HG02588 (cell line): ENCODE results near the gene CD226.
"Not testable (repeated sequence)": the region's sequence is repeated elsewhere in the genome, so short reads cannot be mapped to it uniquely, and the experiment has no call there.

Source experiments
- ATAC-seq: cut with Tn5 transposase; IDR thresholded peaks from one replicate; pipeline ENCODE4 v1.9.1; 2021; ENCODE audit warnings: mild to moderate bottlenecking, moderate library complexity; ENCODE audit not compliant: unreplicated experiment

The CD226 gene

DNA sequence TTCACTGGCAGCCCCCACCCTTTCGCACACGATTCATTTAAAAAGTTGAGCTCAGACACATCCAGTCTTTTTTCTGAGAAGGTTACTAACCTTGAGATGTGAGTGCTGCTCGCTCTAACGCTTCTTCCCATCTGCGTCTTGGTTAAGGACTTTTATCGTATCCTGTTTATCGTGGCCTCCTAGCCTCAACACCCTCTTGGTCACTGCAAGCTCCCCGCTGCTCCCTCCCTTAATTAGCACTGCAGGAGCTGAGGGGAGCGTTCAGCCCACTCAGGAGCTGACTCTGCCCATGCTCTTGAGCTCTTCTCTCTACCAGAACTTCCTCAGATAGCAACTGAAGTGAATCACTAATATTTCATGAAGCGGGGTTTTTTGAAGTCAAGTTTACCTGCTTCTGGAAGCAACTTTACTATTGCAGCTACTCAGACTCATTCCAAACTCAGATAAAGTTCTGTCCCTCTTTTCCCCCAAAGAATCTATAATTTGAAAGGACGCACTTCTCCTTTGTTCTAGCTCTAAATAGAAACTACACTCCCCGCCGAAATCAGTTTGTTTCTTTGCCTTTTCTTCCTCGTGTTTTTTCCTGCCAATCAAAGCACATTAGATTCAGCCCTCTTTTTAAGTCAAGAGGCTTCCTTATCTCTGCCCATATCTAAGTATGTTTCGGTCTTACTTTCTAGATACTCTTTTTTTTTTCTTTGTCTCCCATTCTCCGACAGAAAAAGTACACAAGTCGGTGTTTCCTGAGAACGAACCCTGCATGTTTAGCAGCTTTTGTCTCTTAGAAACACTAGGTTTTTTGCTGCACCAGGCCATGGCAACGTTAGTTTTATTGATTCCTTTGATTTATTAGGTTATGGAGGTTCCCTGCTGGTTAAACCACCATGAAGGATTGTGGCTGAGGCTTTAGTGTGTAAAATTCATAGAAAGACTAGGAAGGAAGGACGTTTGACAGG, 9.3 kb upstream of the CD226 start:
- no peak for ATAC-seq

DNA sequence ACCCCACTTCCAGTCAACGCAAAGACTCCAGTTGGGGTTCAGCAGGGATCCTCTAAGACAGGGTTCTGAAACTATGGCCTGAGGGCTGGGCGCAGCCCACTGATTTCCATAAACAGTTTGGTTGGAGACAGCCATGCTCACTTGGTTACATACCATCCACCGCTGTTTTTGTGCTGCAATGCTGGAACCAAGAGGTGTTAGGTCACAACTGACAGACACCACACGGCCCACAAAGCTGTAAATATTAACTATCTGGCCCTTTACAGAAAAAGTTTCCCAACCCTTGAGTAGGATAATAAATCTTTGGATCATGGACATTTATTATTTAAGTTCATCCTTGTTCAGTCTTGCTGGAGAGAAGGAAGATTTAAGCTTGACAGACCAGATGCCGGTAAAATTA, 8.4 kb upstream of the CD226 start:
- peak; percentile 33 for ATAC-seq

DNA sequence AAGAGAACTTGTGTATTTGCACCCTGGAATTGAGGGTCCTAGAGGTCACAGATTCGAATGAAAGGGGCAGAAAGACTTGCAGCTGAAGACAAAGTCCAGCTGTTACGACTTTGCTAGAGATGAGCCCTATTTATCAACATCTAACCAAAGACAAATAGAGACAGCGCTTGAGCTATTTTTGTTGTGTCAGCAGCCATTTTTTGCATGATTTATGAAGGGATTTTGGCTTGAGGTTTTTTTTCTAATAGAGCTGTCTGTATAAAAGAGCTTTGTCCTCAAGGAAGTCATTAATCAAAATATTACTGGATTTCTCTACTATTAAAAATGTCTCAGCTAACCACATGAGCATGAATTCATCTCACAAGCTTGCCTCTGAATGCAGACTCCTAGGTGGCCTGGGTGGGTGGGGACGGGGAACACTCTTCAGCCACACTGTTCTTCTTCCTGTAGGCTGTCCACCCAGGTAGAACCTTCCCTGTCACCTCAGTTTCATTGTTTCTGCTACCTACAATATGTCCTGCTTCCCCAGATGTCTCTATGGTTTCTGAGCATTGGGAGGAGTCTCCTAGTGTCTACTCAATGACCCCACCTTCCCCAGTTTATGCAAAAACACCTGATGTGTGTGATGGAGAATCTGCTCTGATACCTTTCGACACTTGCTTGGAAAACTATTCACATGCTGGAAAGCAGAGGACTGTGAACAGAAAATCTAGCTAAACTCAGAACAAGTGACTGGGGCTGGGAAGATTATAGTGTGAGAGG, 7.2 kb upstream of the CD226 start:
- ATAC-seq: no peak

GRCh38 chr18:69953191-69953590, 5.5 kb upstream of the CD226 start:
- ATAC-seq: no peak

DNA sequence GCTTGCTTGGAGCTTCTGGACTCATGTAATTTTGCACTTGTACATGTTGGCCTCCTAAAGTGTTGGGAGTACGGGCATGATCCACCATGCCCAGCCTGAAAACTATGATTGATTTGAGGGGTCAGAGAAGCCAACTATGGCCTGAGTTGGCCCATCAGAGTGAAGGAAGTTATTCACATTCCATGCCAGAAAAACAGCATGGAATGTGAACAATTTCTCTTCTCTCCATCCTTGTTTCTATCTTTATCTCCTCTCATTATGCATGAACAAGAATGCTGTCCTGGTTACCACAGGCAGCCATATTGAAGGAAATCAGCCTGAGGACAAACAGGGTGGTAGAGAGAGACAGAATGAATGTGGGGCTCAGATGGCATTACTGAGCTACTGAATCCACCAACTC, 3.5 kb upstream of the CD226 start:
- ATAC-seq: no peak

- ATAC-seq: peak; percentile 2
Measured at GRCh38 chr18:69949538-69949936, 1.9 kb upstream of the CD226 start.

- ATAC-seq: peak; percentile 95
Measured at GRCh38 chr18:69948919-69949537, 1.4 kb upstream of the CD226 start.

GRCh38 chr18:69948256-69948655, 583 bp upstream of the CD226 start:
- no peak for ATAC-seq

DNA sequence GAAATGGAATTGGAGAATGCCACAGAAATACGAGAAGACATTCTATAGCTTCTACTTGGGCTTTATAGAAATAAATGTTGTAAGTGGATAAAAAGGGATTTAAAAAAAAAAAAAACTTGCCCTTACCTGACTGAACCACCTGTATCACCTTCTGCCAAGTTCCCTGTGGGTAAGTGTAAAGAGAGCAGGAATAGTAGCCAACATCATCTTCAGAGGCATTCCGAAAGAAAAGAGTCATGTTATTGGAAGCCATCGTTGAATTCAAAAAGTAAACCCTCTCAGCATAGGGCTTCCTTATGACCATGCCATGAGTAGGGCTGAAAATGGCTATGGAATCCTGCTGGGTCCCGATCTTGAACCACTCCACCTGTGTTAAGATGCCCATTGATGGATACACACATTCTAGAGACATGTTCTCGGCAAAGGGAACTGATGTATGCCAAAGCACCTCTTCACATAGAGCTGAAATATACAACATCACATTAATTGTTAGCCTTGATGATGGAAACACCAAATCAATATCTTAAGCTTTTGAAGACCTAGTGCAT, 991 bp downstream of the CD226 start:
- ATAC-seq: no peak

DNA sequence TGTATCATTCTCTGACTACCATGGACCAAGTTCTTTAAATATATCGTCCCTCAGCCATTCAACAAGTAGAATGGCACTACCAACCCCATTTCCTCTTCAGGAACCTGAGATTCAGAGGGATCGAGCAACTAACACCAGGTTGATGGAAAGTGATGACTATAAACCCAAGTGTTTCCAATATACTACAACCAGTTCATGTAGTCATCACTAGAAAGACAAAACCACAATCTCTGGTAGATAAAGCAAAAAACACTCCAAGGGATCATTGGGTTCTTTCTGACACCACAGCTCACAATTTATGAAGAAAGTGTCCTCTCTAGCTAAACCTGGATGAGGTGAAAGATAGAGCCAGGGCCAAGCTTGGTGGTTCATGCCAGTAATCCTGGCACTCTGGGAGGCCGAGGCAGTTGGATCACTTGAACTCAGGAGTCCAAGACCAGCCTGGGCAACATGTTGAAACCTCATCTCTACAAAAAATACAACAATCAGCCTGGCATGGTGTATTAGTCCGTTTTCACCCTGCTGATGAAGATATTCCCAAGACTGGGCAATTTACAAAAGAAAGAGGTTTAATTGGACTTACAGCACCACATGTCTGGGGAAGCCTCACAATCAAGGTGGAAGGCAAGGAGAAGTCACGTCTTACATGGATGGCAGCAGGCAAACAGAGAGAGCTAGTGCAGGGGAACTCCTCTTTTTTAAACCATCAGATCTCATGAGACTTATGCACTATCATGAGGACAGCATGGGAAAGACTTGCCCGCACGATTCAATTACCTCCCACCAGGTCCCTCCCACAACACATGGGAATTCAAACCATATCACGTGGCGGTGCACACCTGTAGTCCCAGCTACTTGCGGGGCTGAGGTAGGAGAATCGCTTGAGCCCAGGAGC, 2.2 kb downstream of the CD226 start:
- no peak for ATAC-seq

DNA sequence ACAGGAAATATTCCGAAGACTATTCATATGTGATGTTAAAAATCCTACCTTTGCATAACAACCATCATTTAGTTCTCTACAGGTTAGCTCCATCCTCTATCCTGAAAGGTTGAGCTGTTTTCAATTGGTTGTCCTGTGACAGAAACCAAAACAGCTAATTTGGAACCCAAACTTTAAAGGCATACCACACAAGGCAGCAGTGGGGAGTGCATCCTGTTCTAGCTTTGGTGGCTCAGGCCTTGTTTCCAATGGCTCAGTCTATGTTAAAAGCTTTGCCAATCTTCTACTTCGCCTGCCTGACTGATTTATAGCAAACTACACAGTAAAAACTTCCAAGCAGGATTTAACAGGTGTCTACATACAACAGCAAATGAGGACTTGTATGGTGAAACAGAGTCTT, 3.2 kb downstream of the CD226 start:
- ATAC-seq: no peak

- no peak for ATAC-seq
Measured at GRCh38 chr18:69943021-69943420, 4.7 kb downstream of the CD226 start.

DNA sequence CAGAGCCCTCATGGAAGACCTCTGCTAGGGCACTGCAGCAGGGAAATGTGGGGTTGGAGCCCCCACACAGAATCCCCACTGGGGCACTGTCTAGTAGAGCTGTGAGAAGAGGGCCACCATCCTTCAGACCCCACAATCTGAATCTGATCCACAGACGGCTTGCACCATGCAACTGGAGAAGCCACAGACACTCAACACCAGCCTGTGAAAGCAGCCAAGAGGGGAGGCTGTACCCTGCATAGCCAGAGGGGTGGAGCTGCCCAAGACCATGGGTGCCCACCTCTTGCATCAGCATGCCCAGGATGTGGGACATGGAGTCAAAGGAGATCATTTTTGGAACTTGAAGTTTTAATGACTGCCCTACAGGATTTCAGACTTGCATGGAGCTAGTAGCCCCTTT, 6.5 kb downstream of the CD226 start:
- ATAC-seq: no peak

- ATAC-seq: not testable (repeated sequence)
Measured at GRCh38 chr18:69939812-69940211, 7.9 kb downstream of the CD226 start.

DNA sequence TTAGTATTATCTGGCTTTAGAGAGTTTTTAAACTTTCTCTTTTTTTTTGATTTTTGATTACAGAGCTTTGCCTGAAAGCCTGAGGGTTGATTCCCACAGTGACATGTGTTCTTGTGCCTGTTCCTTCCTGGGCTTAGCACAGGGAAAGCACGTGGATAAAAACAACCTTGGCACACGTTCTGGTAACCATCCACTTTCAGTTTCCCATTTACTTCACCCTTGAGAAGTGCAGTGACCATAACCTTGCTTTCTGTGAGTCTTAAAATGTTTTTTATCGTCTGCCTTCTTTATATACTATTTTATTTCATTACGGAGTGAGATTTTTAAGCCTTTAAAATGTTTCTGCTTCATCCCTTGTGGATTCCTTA, 11.5 kb downstream of the CD226 start:
- no peak for ATAC-seq

DNA sequence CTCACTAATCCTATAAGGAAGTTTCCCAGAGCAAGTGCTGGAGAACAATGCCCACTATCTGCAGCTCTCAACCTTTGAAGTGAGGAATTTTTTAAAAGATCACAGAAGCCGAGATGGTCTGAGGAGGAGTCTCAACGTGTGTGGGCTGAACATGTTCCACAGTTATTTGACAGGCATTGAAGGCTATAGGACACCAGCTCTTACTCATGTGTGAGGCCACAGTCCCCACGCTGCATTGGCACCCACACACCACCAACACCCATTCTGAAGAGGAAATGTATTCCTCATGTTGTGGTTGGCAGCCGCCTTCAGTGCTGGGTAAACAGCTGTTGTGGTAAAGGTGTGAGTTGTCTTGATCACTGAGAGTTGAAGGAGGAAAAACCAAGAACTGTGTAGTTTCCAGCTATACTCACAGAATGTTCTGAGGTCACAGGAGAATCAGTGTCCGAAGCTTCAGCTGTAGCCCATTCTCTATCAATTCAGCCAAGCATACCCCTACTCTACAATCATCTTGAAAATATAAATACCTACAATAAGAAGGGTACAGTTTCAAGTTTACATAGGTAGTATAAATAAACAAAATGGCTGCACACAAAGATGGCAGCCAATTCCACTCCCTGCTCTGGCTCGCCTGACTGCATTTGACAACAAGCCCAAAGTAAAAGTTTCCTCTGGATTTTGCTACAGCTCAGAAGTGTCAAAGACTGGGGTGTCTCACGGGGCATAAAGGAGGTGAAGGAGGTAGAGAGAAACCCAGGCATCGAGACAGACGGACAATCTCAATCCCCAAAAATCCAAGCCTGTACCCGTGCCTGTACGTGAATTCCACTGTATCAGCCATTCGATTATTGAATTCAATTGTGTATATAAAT, 12.1 kb downstream of the CD226 start:
- ATAC-seq: peak; percentile 98

DNA sequence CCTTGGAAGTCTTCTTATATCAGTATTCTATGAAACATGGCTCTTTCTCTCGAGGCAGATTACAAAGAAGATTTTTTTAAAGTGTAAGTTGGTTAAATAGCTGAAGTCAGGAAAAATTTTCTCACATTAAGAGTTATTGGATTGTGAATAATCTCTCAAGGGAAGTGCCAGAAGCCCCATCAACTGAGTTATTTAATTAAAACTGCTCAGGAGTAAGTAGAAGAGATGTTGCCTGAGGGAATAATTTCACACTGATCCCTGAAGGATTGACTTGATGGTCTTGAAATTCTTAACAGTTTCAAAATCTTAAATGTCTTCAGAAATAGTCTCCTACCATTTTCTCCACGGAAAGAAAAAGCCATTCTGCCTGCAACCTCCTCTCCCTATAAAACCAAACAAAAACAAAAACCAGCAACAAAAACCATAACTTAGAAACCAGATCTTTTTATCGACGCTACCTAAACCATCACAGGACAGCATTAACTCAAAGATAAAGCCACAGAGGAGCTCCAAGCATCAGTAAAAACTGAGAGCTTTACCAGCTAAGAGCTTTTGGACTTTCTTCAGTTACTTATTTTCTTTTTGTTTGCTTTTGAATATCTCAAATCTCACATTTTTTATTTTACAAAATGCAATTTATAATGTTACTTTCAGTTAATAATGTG, 12.9 kb downstream of the CD226 start:
- ATAC-seq: no peak

GRCh38 chr18:69929041-69929774, 18.5 kb downstream of the CD226 start:
- ATAC-seq: no peak
